ENCODE results near the gene FGF19.

- TF ChIP-seq, protein P1, sequence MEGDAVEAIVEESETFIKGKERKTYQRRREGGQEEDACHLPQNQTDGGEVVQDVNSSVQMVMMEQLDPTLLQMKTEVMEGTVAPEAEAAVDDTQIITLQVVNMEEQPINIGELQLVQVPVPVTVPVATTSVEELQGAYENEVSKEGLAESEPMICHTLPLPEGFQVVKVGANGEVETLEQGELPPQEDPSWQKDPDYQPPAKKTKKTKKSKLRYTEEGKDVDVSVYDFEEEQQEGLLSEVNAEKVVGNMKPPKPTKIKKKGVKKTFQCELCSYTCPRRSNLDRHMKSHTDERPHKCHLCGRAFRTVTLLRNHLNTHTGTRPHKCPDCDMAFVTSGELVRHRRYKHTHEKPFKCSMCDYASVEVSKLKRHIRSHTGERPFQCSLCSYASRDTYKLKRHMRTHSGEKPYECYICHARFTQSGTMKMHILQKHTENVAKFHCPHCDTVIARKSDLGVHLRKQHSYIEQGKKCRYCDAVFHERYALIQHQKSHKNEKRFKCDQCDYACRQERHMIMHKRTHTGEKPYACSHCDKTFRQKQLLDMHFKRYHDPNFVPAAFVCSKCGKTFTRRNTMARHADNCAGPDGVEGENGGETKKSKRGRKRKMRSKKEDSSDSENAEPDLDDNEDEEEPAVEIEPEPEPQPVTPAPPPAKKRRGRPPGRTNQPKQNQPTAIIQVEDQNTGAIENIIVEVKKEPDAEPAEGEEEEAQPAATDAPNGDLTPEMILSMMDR (conservative IDR thresholded peaks at IDR 0.05; ENCODE audit: low read depth, low read length) = no peak
- no peak for TF ChIP-seq EZH2 (IDR thresholded peaks at IDR 0.05; ENCODE audit: low read length, unreplicated experiment)
These were observed 51.8 kb downstream of the FGF19 start for GRCh38 chr11:69651834-69652620.
